B cell (primary cell): Measurements from ENCODE around the gene ANGPT4. TPM values are rescaled to one million over a fixed set of nuclear protein-coding genes. Genes with fewer than 3 reads are reported as not detected.

Experiments
- ATAC-seq: fragments of 200-7000 bp; cut with Tn5 transposase; one replicate; pipeline ENCODE4 v1.10.0; 2021; ENCODE audit warnings: low read depth, mild to moderate bottlenecking, moderate number of reproducible peaks, moderate library complexity
- CTCF ChIA-PET: fragments of 350-600 bp; sonication (Branson Sonifier 250); formaldehyde crosslinking; loops from one replicate; lab custom pipeline; 2021; ENCODE audit warnings: antibody characterized with exemption, inconsistent platforms; lab: Charles Lee
- POLR2A ChIA-PET: fragments of 350-600 bp; sonication (Branson Sonifier 250); formaldehyde crosslinking; loops from one replicate; lab custom pipeline; 2021; ENCODE audit warnings: antibody characterized with exemption; lab: Charles Lee
- DNase-seq: peaks from one replicate; pipeline ENCODE4 v3.0.0; 2013
- H2AFZ ChIP-seq: 2 replicates; pipeline ENCODE4 v1.6.1; 2012; ENCODE audit warnings: mild to moderate bottlenecking, low read depth, low read length; ENCODE audit not compliant: insufficient read depth, poor library complexity, severe bottlenecking
- H3K27ac ChIP-seq, 2 donors: 1 replicate in 1 of 2; 2 replicates in 1 of 2; pipeline ENCODE4 v1.5.1; 2012 to 2013; ENCODE audit warnings: low read length in 2 of 2, mild to moderate bottlenecking in 2 of 2, moderate library complexity in 1 of 2
- H3K27me3 ChIP-seq, 4 experiments: fragments of 200-600 bp in 1 of 4; sonication (generic) in 1 of 4; replicated peaks in 1 of 4; 1 replicate in 2 of 4; 2 replicates in 2 of 4; pipeline versions ENCODE4 v1.6.1 to v1.7.0; 2013 to 2016; ENCODE audit warnings: low read length in 3 of 4, mild to moderate bottlenecking in 2 of 4, mixed read lengths in 1 of 4, moderate library complexity in 1 of 4; ENCODE audit not compliant: insufficient read depth in 4 of 4, control insufficient read depth in 3 of 4; ENCODE audit errors: control extremely low read depth in 1 of 4
- H3K36me3 ChIP-seq, 2 experiments: replicated peaks in 1 of 2; 1 replicate in 1 of 2; 2 replicates in 1 of 2; pipeline versions ENCODE4 v1.6.1 to v1.7.1; 2013; ENCODE audit warnings: low read length in 1 of 2; ENCODE audit not compliant: insufficient read depth in 2 of 2, control insufficient read depth in 1 of 2; ENCODE audit errors: control extremely low read depth in 1 of 2, extremely low read depth in 1 of 2
- H3K4me1 ChIP-seq, 2 donors: fragments of 200-600 bp in 1 of 2; sonication (generic) in 1 of 2; 1 replicate in 1 of 2; 2 replicates in 1 of 2; pipeline versions ENCODE4 v1.5.1 to v1.6.1; 2013 to 2017; ENCODE audit warnings: low read length in 2 of 2; ENCODE audit not compliant: control insufficient read depth in 2 of 2, insufficient read depth in 2 of 2
- H3K4me2 ChIP-seq: replicated peaks from 2 replicates; pipeline ENCODE3; 2012; ENCODE audit warnings: mild to moderate bottlenecking, low read depth, low read length; ENCODE audit not compliant: poor library complexity, severe bottlenecking
- H3K4me3 ChIP-seq, 5 experiments: fragments of 200-600 bp in 1 of 5; sonication (generic) in 1 of 5; 1 replicate in 3 of 5; 2 replicates in 2 of 5; pipeline versions ENCODE4 v1.5.1 to v1.7.0; 2011 to 2016; ENCODE audit warnings: low read length in 4 of 5, mild to moderate bottlenecking in 4 of 5, low read depth in 2 of 5, control low read depth in 1 of 5, moderate library complexity in 1 of 5; ENCODE audit not compliant: insufficient read depth in 1 of 5; ENCODE audit errors: control extremely low read depth in 1 of 5, extremely low read depth in 1 of 5
- H3K79me2 ChIP-seq: fragments of 200-600 bp; sonication (generic); one replicate; pipeline ENCODE4 v1.6.0; 2016; ENCODE audit warnings: low read length; ENCODE audit not compliant: control insufficient read depth, insufficient read depth
- H3K9ac ChIP-seq: fragments of 200-600 bp; sonication (generic); 2 replicates; pipeline ENCODE4 v1.6.1; 2017; ENCODE audit warnings: mild to moderate bottlenecking, low read length, moderate library complexity
- H3K9me3 ChIP-seq, 3 donors: one replicate each; pipeline versions ENCODE4 v1.6.1 to v1.7.1; 2013; ENCODE audit warnings: low read length in 2 of 3; ENCODE audit not compliant: control insufficient read depth in 2 of 3, insufficient read depth in 1 of 3; ENCODE audit errors: control extremely low read depth in 1 of 3
- H4K20me1 ChIP-seq: 2 replicates; pipeline ENCODE4 v1.6.0; 2012; ENCODE audit warnings: mild to moderate bottlenecking, low read length; ENCODE audit not compliant: insufficient read depth, control insufficient read depth, poor library complexity, severe bottlenecking
- H3K27ac Mint-ChIP-seq: one replicate; pipeline ENCODE4 v1.8.0; 2021; ENCODE audit warnings: mixed read lengths
- H3K27me3 Mint-ChIP-seq: one replicate; pipeline ENCODE4 v1.8.0; 2021; ENCODE audit warnings: mixed read lengths
- H3K4me1 Mint-ChIP-seq: one replicate; pipeline ENCODE4 v1.8.0; 2021; ENCODE audit warnings: mixed read lengths
- H3K4me3 Mint-ChIP-seq: one replicate; pipeline ENCODE4 v1.8.0; 2021; ENCODE audit warnings: mixed read lengths
- H3K9me3 Mint-ChIP-seq: one replicate; pipeline ENCODE4 v1.8.0; 2022; ENCODE audit warnings: mixed read lengths; ENCODE audit not compliant: insufficient read depth
- EZH2 ChIP-seq: IDR thresholded peaks from 2 replicates; pipeline ENCODE4 v1.6.1; 2012; ENCODE audit warnings: borderline replicate concordance, low read depth, mild to moderate bottlenecking, moderate library complexity, low read length; ENCODE audit not compliant: insufficient read depth, poor library complexity, severe bottlenecking
- WGBS: methylation state at CpG from one replicate; pipeline ENCODE4 v1.1.5; 2013; ENCODE audit warnings: missing lambda C conversion rate; ENCODE audit not compliant: insufficient coverage; 5-methylcytosine and 5-hydroxymethylcytosine counted together
- intact Hi-C: fragments of 100-400 bp; cut with micrococcal nuclease; formaldehyde crosslinking; loops from one replicate; pipeline ENCODE4 v1.10.0; 2022
- polyA plus RNA-seq: library from polyadenylated mRNA; depleted of rRNA; stranded (reverse); fragments of >200 nt; gene quantifications from 2 replicates; pipeline ENCODE4 v1.2.3, GENCODE V29; 2012
- total RNA-seq, 2 donors: library from RNA; stranded (reverse); fragments of 120-200 nt in 1 of 2; gene quantifications; 1 replicate in 1 of 2; 2 replicates in 1 of 2; pipeline versions ENCODE4 v1.2.3 to v1.2.4, GENCODE V29; 2013 to 2022
- TF ChIP-seq, protein P1 (sequence below): fragments of 200-600 bp; IDR thresholded peaks from one replicate; pipeline ENCODE4 v1.8.0; 2022; ENCODE audit warnings: antibody characterized with exemption, mild to moderate bottlenecking

ANGPT4 gene
- total and polyA plus RNA-seq, 2 donors (not counting 1 experiment from before 2014, with no cell fraction given) = not detected

DNA sequence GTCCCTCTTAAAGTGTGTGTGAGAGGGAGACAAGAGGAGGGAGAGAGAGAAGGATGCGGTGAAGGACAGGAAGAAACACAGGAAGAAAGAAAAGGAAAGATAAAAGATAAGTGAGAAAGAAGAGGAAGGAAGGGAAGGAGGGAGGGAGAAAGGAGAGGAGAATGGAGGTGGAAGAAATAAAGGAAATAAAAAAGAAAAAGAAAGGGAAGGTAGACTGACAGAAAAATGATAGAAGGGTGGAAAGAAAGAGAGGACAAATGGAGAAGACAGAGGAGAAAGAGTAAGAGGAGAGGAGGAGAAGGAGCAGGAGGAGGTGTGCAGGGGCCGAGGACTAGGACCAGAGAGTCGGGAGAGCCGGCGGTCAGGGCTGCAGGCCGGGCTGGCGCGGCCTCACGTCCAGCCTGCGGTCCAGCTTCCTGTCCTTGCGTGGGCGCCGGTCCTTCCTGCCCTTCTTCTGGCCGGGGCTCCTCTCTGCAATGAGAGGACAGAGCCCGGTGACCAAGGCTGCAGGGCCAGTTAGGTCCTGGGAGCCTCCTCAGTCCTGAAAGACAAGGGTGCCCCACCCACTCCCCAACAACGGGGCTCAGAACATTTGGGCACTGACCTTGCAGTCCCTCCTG lies 44.0 kb upstream of the ANGPT4 start:
- Histone ChIP-seq H3K79me2 (no peaks in the 10 kb centered on the region), H2AFZ (no peak overlapping the region), H3K9ac (no peak overlapping the region), H3K27me3 (peaks cover 0 to 34% (median 3%) of the 10 kb centered on the region in 4 experiments), H3K4me1 (peaks cover 4 to 5% of the 10 kb centered on the region in 2 donors), H3K27ac (no peak overlapping the region), H3K4me2 (no peak overlapping the region), H3K9me3 (peaks cover 0 to 6% (median 0%) of the 10 kb centered on the region in 3 donors), H4K20me1 (no peaks in the 10 kb centered on the region), H3K4me3 (no peak overlapping the region), H3K36me3 (no peaks in the 10 kb centered on the region)
- WGBS = 87% methylated on average over 15 of the region's 16 CpGs
- Mint-ChIP-seq H3K9me3 (no peaks in the 10 kb centered on the region), H3K27me3 (peaks cover 30% of the 10 kb centered on the region), H3K4me1 (peaks cover 2% of the 10 kb centered on the region), H3K4me3 (no peak overlapping the region), H3K27ac (no peak overlapping the region)
- ChIA-PET POLR2A (no interaction called here), CTCF (interaction anchor here (6.0 kb wide), 1 partner anchor 143 kb away, joined by 301 read pairs; no protein-coding TSS in a partner anchor)
- DNase-seq (no peak), ATAC-seq (no peak)
- TF ChIP-seq, protein P1, sequence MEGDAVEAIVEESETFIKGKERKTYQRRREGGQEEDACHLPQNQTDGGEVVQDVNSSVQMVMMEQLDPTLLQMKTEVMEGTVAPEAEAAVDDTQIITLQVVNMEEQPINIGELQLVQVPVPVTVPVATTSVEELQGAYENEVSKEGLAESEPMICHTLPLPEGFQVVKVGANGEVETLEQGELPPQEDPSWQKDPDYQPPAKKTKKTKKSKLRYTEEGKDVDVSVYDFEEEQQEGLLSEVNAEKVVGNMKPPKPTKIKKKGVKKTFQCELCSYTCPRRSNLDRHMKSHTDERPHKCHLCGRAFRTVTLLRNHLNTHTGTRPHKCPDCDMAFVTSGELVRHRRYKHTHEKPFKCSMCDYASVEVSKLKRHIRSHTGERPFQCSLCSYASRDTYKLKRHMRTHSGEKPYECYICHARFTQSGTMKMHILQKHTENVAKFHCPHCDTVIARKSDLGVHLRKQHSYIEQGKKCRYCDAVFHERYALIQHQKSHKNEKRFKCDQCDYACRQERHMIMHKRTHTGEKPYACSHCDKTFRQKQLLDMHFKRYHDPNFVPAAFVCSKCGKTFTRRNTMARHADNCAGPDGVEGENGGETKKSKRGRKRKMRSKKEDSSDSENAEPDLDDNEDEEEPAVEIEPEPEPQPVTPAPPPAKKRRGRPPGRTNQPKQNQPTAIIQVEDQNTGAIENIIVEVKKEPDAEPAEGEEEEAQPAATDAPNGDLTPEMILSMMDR = no peak
- no peak for TF ChIP-seq EZH2
- intact Hi-C loops = loop anchor here (5.0 kb wide), 1 partner anchor 252 kb away; no protein-coding TSS in a partner anchor
